Calu3 (cell line): ENCODE results near the gene UQCRC1. TPM values are rescaled to one million over a fixed set of nuclear protein-coding genes. Genes with fewer than 3 reads are reported as not detected.

ENCODE experiments used
- Bru-seq: library from RNA; stranded (reverse); fragments of 400-500 nt; gene quantifications from one replicate; lab custom pipeline; 2021; lab: Mats Ljungman, UMichigan
- BruChase-seq, 2 experiments: library from RNA; stranded (reverse); fragments of 400-500 nt; gene quantifications; one replicate each; lab custom pipeline; 2021; lab: Mats Ljungman, UMichigan
- BruUV-seq: library from RNA; stranded (reverse); fragments of 400-500 nt; replicated peaks from 2 replicates; lab custom pipeline; 2021; lab: Mats Ljungman, UMichigan
- CTCF ChIA-PET: fragments of 300-600 bp; sonication (Branson Sonifier 250); formaldehyde crosslinking; loops from one replicate; lab custom pipeline; 2022; ENCODE audit warnings: antibody characterized with exemption; lab: Charles Lee
- DNase-seq: peaks from one replicate; pipeline ENCODE4 v3.0.0; 2022
- H3K27ac Mint-ChIP-seq: one replicate; pipeline ENCODE4 v1.8.0; 2022; ENCODE audit warnings: mixed read lengths; ENCODE audit not compliant: unreplicated experiment
- H3K27me3 Mint-ChIP-seq: one replicate; pipeline ENCODE4 v1.8.0; 2022; ENCODE audit warnings: mixed read lengths; ENCODE audit not compliant: unreplicated experiment
- H3K36me3 Mint-ChIP-seq: one replicate; pipeline ENCODE4 v1.8.0; 2022; ENCODE audit warnings: mild to moderate bottlenecking, moderate library complexity, mixed read lengths; ENCODE audit not compliant: insufficient read depth, unreplicated experiment
- H3K4me1 Mint-ChIP-seq: one replicate; pipeline ENCODE4 v1.8.0; 2022; ENCODE audit warnings: mild to moderate bottlenecking, low read depth, mixed read lengths; ENCODE audit not compliant: unreplicated experiment
- H3K4me3 Mint-ChIP-seq: one replicate; pipeline ENCODE4 v1.8.0; 2022; ENCODE audit warnings: mild to moderate bottlenecking, low read depth, moderate library complexity, mixed read lengths; ENCODE audit not compliant: unreplicated experiment
- H3K9me3 Mint-ChIP-seq: one replicate; pipeline ENCODE4 v1.8.0; 2022; ENCODE audit warnings: low read depth, mixed read lengths; ENCODE audit not compliant: unreplicated experiment
- intact Hi-C: fragments of 100-400 bp; cut with micrococcal nuclease; formaldehyde crosslinking; loops from one replicate; pipeline ENCODE4 v1.10.0; 2022; ENCODE audit not compliant: unreplicated experiment
- long read RNA-seq: library from polyadenylated mRNA; stranded (forward); transcript quantifications from one replicate; pipeline ENCODE4 v2.0.0, GENCODE V29; 2022
- total RNA-seq: library from RNA; stranded (reverse); gene quantifications from 2 replicates; pipeline ENCODE4 v1.2.3, GENCODE V29; 2022
- TF ChIP-seq, protein P1 (sequence below): fragments of 200-600 bp; IDR thresholded peaks from one replicate; pipeline ENCODE4 v1.8.0; 2022; ENCODE audit warnings: antibody characterized with exemption; ENCODE audit not compliant: unreplicated experiment

Gene UQCRC1
- total RNA-seq (196 and 207 TPM in 2 replicates), Bru-seq, nascent RNA (percentile 66 among the genes with signal in this experiment), BruChase-seq, experiment 1, labeled RNA remaining after a 6-hour chase (percentile 89 among the genes with signal in this experiment), BruChase-seq, experiment 2, labeled RNA remaining after a 2-hour chase (percentile 77 among the genes with signal in this experiment)
- long read RNA-seq, transcript UQCRC1-201 (13 exons, 1,985 nt): major isoform, 421 of 484 reads
- long read RNA-seq, partial matches to known transcripts: 31 of 484 reads
- long read RNA-seq, other reads (novel, unspliced or antisense): 32 of 484 reads

DNA sequence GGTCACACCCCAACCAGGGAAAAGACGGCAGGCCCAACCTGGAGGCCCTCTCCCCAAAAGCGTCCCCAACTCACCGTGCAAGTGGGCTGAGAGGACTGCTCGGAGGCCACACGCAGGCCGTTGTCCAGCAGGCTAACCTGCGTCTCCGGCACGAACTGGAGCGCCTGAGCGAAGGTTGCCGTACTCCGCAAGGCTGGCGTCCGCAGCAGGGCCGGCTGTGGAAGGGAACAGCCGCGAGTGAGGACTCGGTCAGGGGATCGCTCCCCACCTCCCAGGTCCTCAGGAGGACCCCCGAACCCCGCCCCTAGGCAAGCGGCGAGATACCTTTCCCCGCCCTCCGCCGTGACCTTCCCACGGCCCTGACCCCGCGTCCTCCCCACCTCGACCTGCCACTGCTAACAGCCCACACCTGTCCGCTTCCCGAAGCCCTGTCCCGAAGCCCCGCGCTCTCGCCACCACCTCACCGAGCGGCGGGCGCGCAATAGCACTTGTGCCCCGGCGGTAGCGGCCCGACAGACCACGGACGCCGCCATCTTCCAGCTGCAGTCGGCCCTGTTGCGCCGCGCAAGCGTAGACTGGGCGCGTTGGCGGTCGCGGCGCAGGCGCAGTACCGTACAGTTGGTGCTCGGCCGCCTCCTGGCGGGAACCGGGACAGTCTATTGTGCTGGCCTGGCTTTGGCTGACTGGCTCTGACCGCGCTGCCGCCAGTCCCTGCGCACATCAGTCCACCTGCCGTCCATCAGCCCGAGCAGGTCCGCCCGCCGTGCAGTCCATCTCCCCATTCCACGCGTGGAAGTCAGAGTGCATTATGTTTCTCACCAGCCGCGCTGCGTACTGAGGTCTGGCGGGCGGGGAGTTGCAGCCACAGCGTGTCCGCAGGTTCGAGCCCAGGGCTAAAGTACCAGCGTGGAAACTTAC is at the start of gene UQCRC1:
UQCRC1 (minus strand) TSS at position 559 of the 918 bp plus-strand sequence; CDS start at position 533, 26 bp downstream.
- peak within 1 kb of the TSS; percentile 98 for H3K4me3 Mint-ChIP-seq
- DNase-seq: peak; percentile 92
- H3K27me3 Mint-ChIP-seq: no peaks in the 10 kb centered on the region
- intact Hi-C loops: no loop called here
- peaks cover 38% of the 10 kb centered on the region for H3K36me3 Mint-ChIP-seq
- CTCF ChIA-PET: interaction anchor here (1.0 kb wide), 1 partner anchor 26 kb away, joined by 3 read pairs; the partner anchor contains the start of gene SLC26A6
- H3K4me1 Mint-ChIP-seq: no peaks in the 10 kb centered on the region
- H3K27ac Mint-ChIP-seq: peak within 1 kb of the TSS; percentile 94
- no peaks in the 10 kb centered on the region for H3K9me3 Mint-ChIP-seq
- no TSS peak for BruUV-seq
- TF ChIP-seq, protein P1, sequence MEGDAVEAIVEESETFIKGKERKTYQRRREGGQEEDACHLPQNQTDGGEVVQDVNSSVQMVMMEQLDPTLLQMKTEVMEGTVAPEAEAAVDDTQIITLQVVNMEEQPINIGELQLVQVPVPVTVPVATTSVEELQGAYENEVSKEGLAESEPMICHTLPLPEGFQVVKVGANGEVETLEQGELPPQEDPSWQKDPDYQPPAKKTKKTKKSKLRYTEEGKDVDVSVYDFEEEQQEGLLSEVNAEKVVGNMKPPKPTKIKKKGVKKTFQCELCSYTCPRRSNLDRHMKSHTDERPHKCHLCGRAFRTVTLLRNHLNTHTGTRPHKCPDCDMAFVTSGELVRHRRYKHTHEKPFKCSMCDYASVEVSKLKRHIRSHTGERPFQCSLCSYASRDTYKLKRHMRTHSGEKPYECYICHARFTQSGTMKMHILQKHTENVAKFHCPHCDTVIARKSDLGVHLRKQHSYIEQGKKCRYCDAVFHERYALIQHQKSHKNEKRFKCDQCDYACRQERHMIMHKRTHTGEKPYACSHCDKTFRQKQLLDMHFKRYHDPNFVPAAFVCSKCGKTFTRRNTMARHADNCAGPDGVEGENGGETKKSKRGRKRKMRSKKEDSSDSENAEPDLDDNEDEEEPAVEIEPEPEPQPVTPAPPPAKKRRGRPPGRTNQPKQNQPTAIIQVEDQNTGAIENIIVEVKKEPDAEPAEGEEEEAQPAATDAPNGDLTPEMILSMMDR: peak; percentile 35

DNA sequence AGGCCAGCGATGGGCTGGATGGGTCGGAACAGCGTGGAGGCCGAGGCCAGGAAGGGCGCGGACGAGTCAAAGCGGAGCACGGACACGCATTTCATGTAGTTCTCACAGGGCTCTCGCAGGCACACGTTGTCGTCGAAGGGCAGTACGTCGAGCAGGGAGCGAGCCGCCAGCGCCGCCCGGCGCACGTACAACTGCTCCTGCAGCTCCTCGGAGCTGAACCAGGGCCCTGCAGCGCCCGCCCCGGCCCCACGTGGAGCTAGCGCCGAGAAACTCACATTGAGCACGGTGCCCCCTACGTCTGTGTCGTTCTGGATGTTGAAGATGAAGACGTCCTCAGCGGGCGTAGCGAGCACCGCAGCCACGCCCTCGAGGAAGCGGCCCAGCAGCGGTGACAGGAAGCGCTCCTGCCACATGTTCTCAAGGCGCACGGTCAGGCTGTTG is 47.4 kb upstream of the UQCRC1 start:
- Mint-ChIP-seq H3K27ac (no peak overlapping the region), H3K9me3 (no peaks in the 10 kb centered on the region), H3K27me3 (no peaks in the 10 kb centered on the region), H3K4me3 (no peak overlapping the region), H3K4me1 (peaks cover 12% of the 10 kb centered on the region), H3K36me3 (peaks cover 59% of the 10 kb centered on the region)
- CTCF ChIA-PET: interaction anchor here (0.6 kb wide), 1 partner anchor 34 kb away, joined by 3 read pairs; no protein-coding TSS in a partner anchor
- BruUV-seq: no TSS peak
- no peak for DNase-seq
- TF ChIP-seq, protein P1: no peak
- intact Hi-C loops: no loop called here

DNA sequence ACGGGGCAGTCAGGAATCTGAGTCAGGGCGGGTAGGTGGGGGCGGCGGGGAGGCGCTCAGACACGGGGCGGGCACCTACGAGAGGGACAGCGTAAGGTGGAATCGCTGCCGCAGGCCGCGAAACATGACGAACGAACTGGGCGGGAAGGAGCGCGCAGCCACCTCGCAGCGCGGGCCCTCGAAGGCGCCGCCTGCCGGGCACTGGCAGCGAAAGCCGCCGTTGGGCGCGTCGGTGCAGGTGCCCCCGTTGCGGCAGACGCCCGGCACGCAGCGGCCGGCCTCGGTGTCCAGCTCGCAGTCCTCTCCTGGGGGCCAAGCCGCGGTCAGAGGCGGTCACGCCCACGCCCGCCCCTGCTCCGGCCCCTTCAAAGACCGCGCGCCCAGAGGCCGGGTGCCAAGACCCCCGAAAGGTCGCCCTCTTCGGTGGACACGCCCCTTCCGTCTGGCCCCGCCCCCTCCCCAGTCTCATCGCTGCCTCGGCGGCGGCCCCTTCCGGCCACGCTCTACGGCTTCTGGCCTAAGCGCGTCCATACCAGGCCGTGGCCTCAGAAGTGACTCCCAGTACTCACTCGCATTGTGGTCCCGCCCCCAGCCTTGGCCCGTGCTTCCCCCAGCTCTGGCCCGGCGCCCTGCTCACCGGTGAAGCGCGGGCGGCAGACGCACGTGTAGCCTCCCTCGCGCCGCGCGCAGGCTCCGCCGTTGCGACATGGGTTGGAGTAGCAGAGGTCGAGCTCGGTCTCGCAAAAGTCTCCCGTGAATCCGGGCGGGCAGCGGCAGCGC is 46.8 kb upstream of the UQCRC1 start:
- no peaks in the 10 kb centered on the region for H3K9me3 Mint-ChIP-seq
- intact Hi-C loops: no loop called here
- CTCF ChIA-PET: no interaction called here
- no peak overlapping the region for H3K27ac Mint-ChIP-seq
- H3K27me3 Mint-ChIP-seq: no peaks in the 10 kb centered on the region
- no peak for DNase-seq
- peaks cover 54% of the 10 kb centered on the region for H3K36me3 Mint-ChIP-seq
- TF ChIP-seq, protein P1: no peak
- peaks cover 12% of the 10 kb centered on the region for H3K4me1 Mint-ChIP-seq
- no peak overlapping the region for H3K4me3 Mint-ChIP-seq
- no TSS peak for BruUV-seq

DNA sequence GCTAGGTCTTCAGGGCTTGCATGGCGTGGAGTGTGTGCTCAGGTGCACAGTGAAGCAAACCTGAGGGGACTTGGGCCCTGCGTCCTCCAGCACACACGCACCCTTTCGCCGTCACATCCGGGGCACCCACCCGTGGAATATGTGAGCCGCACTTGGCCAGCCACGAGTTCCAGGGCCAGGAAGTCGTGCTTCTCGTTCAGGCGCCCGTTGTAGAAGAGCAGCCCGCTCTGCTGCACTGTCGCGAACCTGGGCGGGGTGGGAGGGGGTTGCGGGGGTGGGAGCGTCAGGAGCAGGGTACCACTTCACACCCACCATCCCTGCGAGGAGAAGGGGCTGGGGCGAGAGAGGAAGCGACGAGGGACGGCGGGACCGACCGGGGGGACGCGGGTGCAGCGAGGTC is 46.2 kb upstream of the UQCRC1 start:
- Mint-ChIP-seq H3K9me3 (no peaks in the 10 kb centered on the region), H3K27ac (no peak overlapping the region), H3K36me3 (peaks cover 54% of the 10 kb centered on the region), H3K27me3 (no peaks in the 10 kb centered on the region), H3K4me1 (peaks cover 12% of the 10 kb centered on the region), H3K4me3 (no peak overlapping the region)
- intact Hi-C loops: no loop called here
- no peak for DNase-seq
- CTCF ChIA-PET: no interaction called here
- TF ChIP-seq, protein P1: no peak
- BruUV-seq: no TSS peak
